ENCODE measurements around the gene PKDCC.

PKDCC gene

GRCh38 chr2:42035241-42035640 lies 12.6 kb upstream of the PKDCC start:
- ATAC-seq (ENCODE audit: low read depth) = no peak
- no peak overlapping the region for H3K27ac ChIP-seq (ENCODE audit: poor library complexity, severe bottlenecking)
- H3K36me3 ChIP-seq (ENCODE audit: low read depth) = no peaks in the 10 kb centered on the region
- DNase-seq (ENCODE audit: low spot score) = no peak
- no peak overlapping the region for H3K4me3 ChIP-seq (ENCODE audit: severe bottlenecking)
- no peak for TF ChIP-seq CTCF (IDR thresholded peaks at IDR 0.05; ENCODE audit: poor library complexity, severe bottlenecking)
- H3K4me1 ChIP-seq (ENCODE audit: insufficient read depth, poor library complexity, severe bottlenecking) = no peaks in the 10 kb centered on the region
- H3K27me3 ChIP-seq (ENCODE audit: insufficient read depth, poor library complexity, severe bottlenecking) = no peaks in the 10 kb centered on the region
- H3K9me3 ChIP-seq (ENCODE audit: severe bottlenecking) = no peaks in the 10 kb centered on the region

GRCh38 chr2:42036413-42036812 lies 11.4 kb upstream of the PKDCC start:
- DNase-seq (ENCODE audit: low spot score) = no peak
- Histone ChIP-seq H3K27ac (ENCODE audit: poor library complexity, severe bottlenecking) (no peak overlapping the region), H3K36me3 (ENCODE audit: low read depth) (no peaks in the 10 kb centered on the region), H3K4me1 (ENCODE audit: insufficient read depth, poor library complexity, severe bottlenecking) (no peaks in the 10 kb centered on the region), H3K9me3 (ENCODE audit: severe bottlenecking) (no peaks in the 10 kb centered on the region), H3K4me3 (ENCODE audit: severe bottlenecking) (no peak overlapping the region), H3K27me3 (ENCODE audit: insufficient read depth, poor library complexity, severe bottlenecking) (no peaks in the 10 kb centered on the region)
- no peak for ATAC-seq (ENCODE audit: low read depth)
- TF ChIP-seq CTCF (IDR thresholded peaks at IDR 0.05; ENCODE audit: poor library complexity, severe bottlenecking) = no peak

GRCh38 chr2:42036940-42037339 lies 10.9 kb upstream of the PKDCC start:
- no peaks in the 10 kb centered on the region for H3K4me1 ChIP-seq (ENCODE audit: insufficient read depth, poor library complexity, severe bottlenecking)
- no peak overlapping the region for H3K27ac ChIP-seq (ENCODE audit: poor library complexity, severe bottlenecking)
- H3K36me3 ChIP-seq (ENCODE audit: low read depth) = no peaks in the 10 kb centered on the region
- DNase-seq (ENCODE audit: low spot score) (no peak), ATAC-seq (ENCODE audit: low read depth) (no peak)
- TF ChIP-seq CTCF (IDR thresholded peaks at IDR 0.05; ENCODE audit: poor library complexity, severe bottlenecking) = no peak
- no peaks in the 10 kb centered on the region for H3K9me3 ChIP-seq (ENCODE audit: severe bottlenecking)
- no peaks in the 10 kb centered on the region for H3K27me3 ChIP-seq (ENCODE audit: insufficient read depth, poor library complexity, severe bottlenecking)
- no peak overlapping the region for H3K4me3 ChIP-seq (ENCODE audit: severe bottlenecking)

DNA sequence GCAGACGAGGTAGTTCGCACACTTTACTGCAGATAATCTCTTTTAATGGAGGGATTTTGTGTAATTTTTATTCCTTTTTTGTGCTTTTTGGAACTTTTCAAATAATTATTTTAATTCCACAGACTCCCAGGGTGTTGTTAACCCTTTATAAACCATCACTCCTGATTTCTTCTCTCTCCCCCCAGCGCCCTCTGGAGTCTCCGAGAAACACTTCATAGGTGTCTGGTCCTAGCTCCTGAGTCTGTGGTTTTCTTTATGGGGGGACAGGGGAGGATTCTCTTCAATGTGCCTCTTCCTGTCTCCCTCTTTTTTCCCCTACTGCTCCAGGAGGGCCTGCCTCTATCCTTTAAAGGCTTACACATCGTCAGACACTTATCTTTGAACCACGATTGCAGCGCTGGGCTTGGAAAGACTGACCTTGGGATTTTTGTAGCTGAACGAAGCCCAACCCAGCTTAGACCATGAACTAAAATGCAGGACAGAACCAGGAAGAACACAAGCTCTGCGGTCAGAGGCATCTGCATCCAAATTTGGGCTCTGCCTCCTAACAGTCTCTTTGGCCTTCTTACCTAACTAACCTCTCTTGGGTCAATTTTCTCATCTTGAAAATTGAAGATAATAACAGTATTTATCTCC lies 7.1 kb upstream of the PKDCC start:
- TF ChIP-seq CTCF (IDR thresholded peaks at IDR 0.05; ENCODE audit: poor library complexity, severe bottlenecking) = no peak
- no peaks in the 10 kb centered on the region for H3K27me3 ChIP-seq (ENCODE audit: insufficient read depth, poor library complexity, severe bottlenecking)
- H3K4me1 ChIP-seq (ENCODE audit: insufficient read depth, poor library complexity, severe bottlenecking) = no peaks in the 10 kb centered on the region
- DNase-seq (ENCODE audit: low spot score) = no peak
- H3K9me3 ChIP-seq (ENCODE audit: severe bottlenecking) = no peaks in the 10 kb centered on the region
- no peak for ATAC-seq (ENCODE audit: low read depth)
- no peak overlapping the region for H3K27ac ChIP-seq (ENCODE audit: poor library complexity, severe bottlenecking)
- H3K36me3 ChIP-seq (ENCODE audit: low read depth) = no peaks in the 10 kb centered on the region
- H3K4me3 ChIP-seq (ENCODE audit: severe bottlenecking) = no peak overlapping the region

- no peak overlapping the region for H3K4me3 ChIP-seq (ENCODE audit: severe bottlenecking)
- DNase-seq (ENCODE audit: low spot score) = no peak
- no peak for TF ChIP-seq CTCF (IDR thresholded peaks at IDR 0.05; ENCODE audit: poor library complexity, severe bottlenecking)
- no peak for ATAC-seq (ENCODE audit: low read depth)
- H3K36me3 ChIP-seq (ENCODE audit: low read depth) = no peaks in the 10 kb centered on the region
- no peaks in the 10 kb centered on the region for H3K9me3 ChIP-seq (ENCODE audit: severe bottlenecking)
- H3K4me1 ChIP-seq (ENCODE audit: insufficient read depth, poor library complexity, severe bottlenecking) = no peaks in the 10 kb centered on the region
- no peaks in the 10 kb centered on the region for H3K27me3 ChIP-seq (ENCODE audit: insufficient read depth, poor library complexity, severe bottlenecking)
- no peak overlapping the region for H3K27ac ChIP-seq (ENCODE audit: poor library complexity, severe bottlenecking)
These were observed 6.3 kb upstream of the PKDCC start for GRCh38 chr2:42041377-42042127.

Data from RWPE2 (cell line).